Immature natural killer cell (primary cell): ENCODE results near the gene PAN2. TPM values are rescaled to one million over a fixed set of nuclear protein-coding genes. Genes with fewer than 3 reads are reported as not detected.
"Not testable (repeated sequence)": the region's sequence is repeated elsewhere in the genome, so short reads cannot be mapped to it uniquely, and the experiment has no call there.

Experiments
- DNase-seq, 3 donors: peaks; one replicate each; pipeline ENCODE4 v3.0.0; 2022; ENCODE audit warnings: mixed read lengths in 1 of 3
- H3K27ac Mint-ChIP-seq, 6 donors: one replicate each; pipeline ENCODE4 v1.8.0; 2020; ENCODE audit warnings: mixed read lengths in 6 of 6, mild to moderate bottlenecking in 5 of 6, inconsistent platforms in 4 of 6, moderate library complexity in 3 of 6
- H3K27me3 Mint-ChIP-seq, 3 donors: one replicate each; pipeline ENCODE4 v1.8.0; 2020 to 2021; ENCODE audit warnings: low read depth in 3 of 3, mild to moderate bottlenecking in 3 of 3, mixed read lengths in 3 of 3, moderate library complexity in 3 of 3, inconsistent platforms in 1 of 3
- H3K36me3 Mint-ChIP-seq, 3 donors: one replicate each; pipeline ENCODE4 v1.8.0; 2020; ENCODE audit warnings: mixed read lengths in 3 of 3, inconsistent platforms in 2 of 3, mild to moderate bottlenecking in 2 of 3
- H3K4me1 Mint-ChIP-seq, 2 donors: one replicate each; pipeline ENCODE4 v1.8.0; 2020; ENCODE audit warnings: inconsistent platforms in 2 of 2, mild to moderate bottlenecking in 2 of 2, mixed read lengths in 2 of 2, moderate library complexity in 1 of 2
- H3K4me3 Mint-ChIP-seq, 5 donors: one replicate each; pipeline ENCODE4 v1.8.0; 2020; ENCODE audit warnings: mild to moderate bottlenecking in 5 of 5, mixed read lengths in 5 of 5, inconsistent platforms in 3 of 5, moderate library complexity in 3 of 5
- H3K9me3 Mint-ChIP-seq, 6 donors: one replicate each; pipeline ENCODE4 v1.8.0; 2020; ENCODE audit warnings: mild to moderate bottlenecking in 6 of 6, mixed read lengths in 6 of 6, inconsistent platforms in 4 of 6, moderate library complexity in 3 of 6
- polyA plus RNA-seq, 3 donors: library from polyadenylated mRNA; unstranded; fragments of 300-500 nt; fragmentation: Illumina TruSeq; gene quantifications; one replicate each; pipeline ENCODE4 v1.2.3, GENCODE V29; 2021

The PAN2 gene
- polyA plus RNA-seq, 3 donors from 2014 or later = 4.6 to 9.4 (median 8.7) TPM

- peaks cover 4 to 18% (median 10%) of the 10 kb centered on the region in 3 donors for H3K36me3 Mint-ChIP-seq
- H3K4me1 Mint-ChIP-seq = peaks cover 25 to 42% of the 10 kb centered on the region in 2 donors
- peak overlapping the region; percentile 94 to 99 (median 97) for H3K4me3 Mint-ChIP-seq
- peak overlapping the region; percentile 90 to 98 (median 94) for H3K27ac Mint-ChIP-seq
- DNase-seq = no peak
- H3K27me3 Mint-ChIP-seq = peaks cover 0 to 4% (median 4%) of the 10 kb centered on the region in 3 donors
- no peaks in the 10 kb centered on the region for H3K9me3 Mint-ChIP-seq
These were observed 25.2 kb upstream of the PAN2 start for GRCh38 chr12:56358836-56359532.

- DNase-seq = no peak
- H3K4me3 Mint-ChIP-seq = no peak overlapping the region
- H3K27me3 Mint-ChIP-seq = no peaks in the 10 kb centered on the region
- H3K9me3 Mint-ChIP-seq = no peaks in the 10 kb centered on the region
- no peaks in the 10 kb centered on the region for H3K4me1 Mint-ChIP-seq
- peak overlapping the region in 1 of 6 donors; percentile 12 for H3K27ac Mint-ChIP-seq
- H3K36me3 Mint-ChIP-seq = peaks cover 9 to 49% (median 21%) of the 10 kb centered on the region in 3 donors
These were observed 17.5 kb upstream of the PAN2 start for GRCh38 chr12:56351325-56351724.

- Mint-ChIP-seq H3K4me3 (no peak overlapping the region), H3K36me3 (peaks cover 11 to 51% (median 23%) of the 10 kb centered on the region in 3 donors), H3K27ac (peak overlapping the region in 2 of 6 donors; percentile 40 to 66), H3K9me3 (no peaks in the 10 kb centered on the region), H3K27me3 (no peaks in the 10 kb centered on the region), H3K4me1 (no peaks in the 10 kb centered on the region)
- DNase-seq = no peak
These were observed 16.9 kb upstream of the PAN2 start for GRCh38 chr12:56350662-56351061.

DNA sequence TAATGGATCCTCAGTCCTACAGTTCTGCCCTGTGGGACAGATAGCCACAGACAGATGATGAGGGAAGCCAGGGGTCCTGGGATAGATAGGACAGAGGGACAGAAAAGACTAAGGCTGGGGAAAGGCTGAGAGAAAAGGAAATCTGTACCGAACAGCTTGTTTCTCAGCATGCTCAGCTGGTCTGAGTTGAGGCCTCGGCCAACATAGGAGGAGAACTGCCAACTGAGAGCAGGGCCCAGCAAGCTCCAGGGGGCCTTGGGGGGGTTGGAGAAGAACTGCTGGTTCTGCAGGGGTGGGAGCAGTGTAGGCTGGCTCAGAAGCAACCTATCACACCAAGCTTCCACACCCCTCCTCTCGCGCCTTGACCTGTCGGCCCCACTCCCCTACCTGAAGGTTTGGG is 15.0 kb upstream of the PAN2 start:
- H3K4me3 Mint-ChIP-seq = no peak overlapping the region
- peaks cover 18 to 45% (median 19%) of the 10 kb centered on the region in 3 donors for H3K36me3 Mint-ChIP-seq
- no peaks in the 10 kb centered on the region for H3K4me1 Mint-ChIP-seq
- DNase-seq = no peak
- no peaks in the 10 kb centered on the region for H3K27me3 Mint-ChIP-seq
- no peaks in the 10 kb centered on the region for H3K9me3 Mint-ChIP-seq
- H3K27ac Mint-ChIP-seq = peak overlapping the region in 1 of 6 donors; percentile 31

GRCh38 chr12:56347255-56347654 is 13.5 kb upstream of the PAN2 start:
- H3K4me3 Mint-ChIP-seq, H3K9me3 Mint-ChIP-seq, H3K4me1 Mint-ChIP-seq, H3K27me3 Mint-ChIP-seq, DNase-seq: not testable (repeated sequence)
- H3K36me3 Mint-ChIP-seq = peaks cover 23 to 54% (median 27%) of the 10 kb centered on the region in 3 donors
- peak overlapping the region in 1 of 6 donors; percentile 7 for H3K27ac Mint-ChIP-seq

- peaks cover 23 to 53% (median 27%) of the 10 kb centered on the region in 3 donors for H3K36me3 Mint-ChIP-seq
- no peaks in the 10 kb centered on the region for H3K4me1 Mint-ChIP-seq
- peaks cover 0 to 2% (median 0%) of the 10 kb centered on the region in 3 donors for H3K27me3 Mint-ChIP-seq
- H3K4me3 Mint-ChIP-seq = no peak overlapping the region
- no peak for DNase-seq
- no peaks in the 10 kb centered on the region for H3K9me3 Mint-ChIP-seq
- no peak overlapping the region for H3K27ac Mint-ChIP-seq
These were observed 12.9 kb upstream of the PAN2 start for GRCh38 chr12:56346675-56347074.

GRCh38 chr12:56342290-56342689 is 8.5 kb upstream of the PAN2 start:
- Mint-ChIP-seq H3K36me3 (peaks cover 12 to 26% (median 24%) of the 10 kb centered on the region in 3 donors), H3K4me1 (peaks cover 8 to 11% of the 10 kb centered on the region in 2 donors)
- H3K27ac Mint-ChIP-seq, H3K27me3 Mint-ChIP-seq, H3K9me3 Mint-ChIP-seq, DNase-seq, H3K4me3 Mint-ChIP-seq: not testable (repeated sequence)

DNA sequence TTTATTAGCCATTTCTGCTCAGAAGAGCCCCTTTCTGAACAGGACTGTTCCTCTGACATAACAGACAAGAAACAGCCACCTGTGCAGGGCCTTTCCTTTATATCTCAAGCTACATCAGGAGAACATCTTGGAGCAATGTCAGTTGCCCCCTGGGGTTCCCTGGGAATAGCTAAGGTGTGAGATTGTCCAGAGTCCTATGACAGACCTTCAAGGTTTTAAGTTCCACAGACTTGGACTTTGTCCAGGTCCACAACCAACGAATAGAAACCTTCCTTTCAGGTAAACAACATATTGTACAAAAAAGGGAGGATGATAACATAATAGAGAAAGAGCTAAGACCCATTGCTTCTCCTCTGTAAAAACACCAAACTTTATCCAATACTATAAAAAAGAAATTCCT is 7.8 kb upstream of the PAN2 start:
- DNase-seq = no peak
- Mint-ChIP-seq H3K27me3 (peaks cover 0 to 2% (median 0%) of the 10 kb centered on the region in 3 donors), H3K4me1 (peaks cover 8 to 11% of the 10 kb centered on the region in 2 donors), H3K36me3 (peaks cover 12 to 26% (median 24%) of the 10 kb centered on the region in 3 donors), H3K4me3 (no peak overlapping the region), H3K27ac (peak overlapping the region in 1 of 6 donors; percentile 67), H3K9me3 (no peaks in the 10 kb centered on the region)

- Mint-ChIP-seq H3K36me3 (peaks cover 4 to 12% (median 12%) of the 10 kb centered on the region in 3 donors), H3K27me3 (peaks cover 4 to 8% (median 5%) of the 10 kb centered on the region in 3 donors), H3K4me1 (peaks cover 13 to 17% of the 10 kb centered on the region in 2 donors), H3K27ac (peak overlapping the region; percentile 6 to 94 (median 74)), H3K4me3 (peak overlapping the region in 2 of 5 donors; percentile 49 to 72), H3K9me3 (no peaks in the 10 kb centered on the region)
- no peak for DNase-seq
These were observed 5.3 kb upstream of the PAN2 start for GRCh38 chr12:56339158-56339422.

DNA sequence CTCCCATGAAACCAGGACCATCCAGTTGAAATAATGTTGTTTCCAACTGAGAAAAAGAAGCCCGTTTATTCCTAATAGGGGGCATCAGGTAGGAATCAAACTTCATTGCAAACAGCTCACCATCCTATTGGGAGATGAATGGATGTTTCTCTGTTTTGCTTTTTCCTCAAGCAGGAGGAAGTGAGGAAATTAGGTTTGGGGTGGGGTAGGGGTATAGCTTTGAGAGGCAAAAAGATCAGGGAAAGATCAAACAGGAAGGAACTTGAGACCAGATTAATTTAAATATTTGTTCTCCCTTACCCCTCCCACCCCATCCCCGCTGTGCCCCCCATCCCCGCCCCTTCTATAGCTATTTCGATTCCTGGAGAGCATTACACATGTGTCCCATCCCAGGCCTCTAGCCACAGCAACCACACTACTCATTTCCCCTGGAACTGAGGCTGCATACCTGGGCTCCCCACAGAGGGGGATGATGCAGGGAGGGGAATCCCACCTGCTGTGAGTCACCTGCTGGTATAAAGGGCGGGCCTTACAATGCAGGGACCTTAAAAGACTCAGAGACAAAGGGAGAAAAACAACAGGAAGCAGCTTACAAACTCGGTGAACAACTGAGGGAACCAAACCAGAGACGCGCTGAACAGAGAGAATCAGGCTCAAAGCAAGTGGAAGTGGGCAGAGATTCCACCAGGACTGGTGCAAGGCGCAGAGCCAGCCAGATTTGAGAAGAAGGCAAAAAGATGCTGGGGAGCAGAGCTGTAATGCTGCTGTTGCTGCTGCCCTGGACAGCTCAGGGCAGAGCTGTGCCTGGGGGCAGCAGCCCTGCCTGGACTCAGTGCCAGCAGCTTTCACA is 4.7 kb upstream of the PAN2 start, which contains the start of gene IL23A:
Gene IL23A (plus strand): TSS at position 577 of the 850 bp plus-strand sequence. CDS start 161 bp downstream, at position 738.
- peak in 2 of 3 donors; percentile 12 to 21 for DNase-seq
- Mint-ChIP-seq H3K4me1 (peaks cover 14 to 22% of the 10 kb centered on the region in 2 donors), H3K36me3 (peaks cover 4 to 6% (median 6%) of the 10 kb centered on the region in 3 donors), H3K4me3 (peak within 1 kb of the TSS; percentile 36 to 72 (median 55)), H3K27ac (peak within 1 kb of the TSS; percentile 51 to 94 (median 93)), H3K27me3 (peaks cover 9 to 13% (median 10%) of the 10 kb centered on the region in 3 donors), H3K9me3 (no peaks in the 10 kb centered on the region)

DNA sequence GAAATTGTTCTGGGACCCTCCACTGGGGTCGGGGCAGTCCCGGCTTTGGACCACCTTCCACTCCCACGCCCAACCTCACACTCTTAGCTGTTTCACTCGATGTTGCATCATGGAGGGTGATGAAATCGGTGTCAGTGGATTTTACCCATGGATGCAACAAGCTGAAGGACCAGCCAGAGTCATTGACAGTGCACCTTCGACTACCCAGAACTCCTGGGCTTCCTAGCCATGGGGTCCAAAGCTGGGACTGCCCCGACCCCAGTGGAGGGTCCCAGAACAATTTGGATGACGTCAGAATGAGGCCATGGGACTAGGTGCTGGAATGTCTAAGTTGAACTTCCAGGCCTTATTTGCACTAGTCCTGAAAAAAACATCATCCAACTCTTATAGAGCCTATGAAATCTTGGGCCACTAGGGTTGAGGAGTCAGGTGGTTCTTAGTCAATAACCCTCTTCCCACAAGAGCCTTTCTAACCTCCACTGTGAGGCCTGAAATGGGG is 4.0 kb upstream of the PAN2 start:
- Mint-ChIP-seq H3K27me3 (peaks cover 11 to 14% (median 13%) of the 10 kb centered on the region in 3 donors), H3K36me3 (no peaks in the 10 kb centered on the region), H3K4me3 (no peak overlapping the region), H3K9me3 (no peaks in the 10 kb centered on the region), H3K27ac (no peak overlapping the region), H3K4me1 (peaks cover 21 to 30% of the 10 kb centered on the region in 2 donors)
- no peak for DNase-seq

GRCh38 chr12:56336361-56337167 is 2.8 kb upstream of the PAN2 start:
- Mint-ChIP-seq H3K36me3 (no peaks in the 10 kb centered on the region), H3K27me3 (peaks cover 14 to 16% (median 16%) of the 10 kb centered on the region in 3 donors), H3K4me3 (peak overlapping the region in 2 of 5 donors; percentile 7 to 32), H3K27ac (peak overlapping the region in 4 of 6 donors; percentile 5 to 63 (median 18)), H3K4me1 (peaks cover 25 to 40% of the 10 kb centered on the region in 2 donors), H3K9me3 (no peaks in the 10 kb centered on the region)
- no peak for DNase-seq

- H3K9me3 Mint-ChIP-seq, DNase-seq, H3K36me3 Mint-ChIP-seq, H3K4me3 Mint-ChIP-seq: not testable (repeated sequence)
- Mint-ChIP-seq H3K27me3 (peaks cover 14 to 19% (median 16%) of the 10 kb centered on the region in 3 donors), H3K27ac (peak overlapping the region in 1 of 6 donors; percentile 100), H3K4me1 (peaks cover 25 to 40% of the 10 kb centered on the region in 2 donors)
These were observed 1.7 kb upstream of the PAN2 start for GRCh38 chr12:56335527-56335926.
